Bone marrow (tissue), 2 donors: ENCODE measurements around the gene PIF1.
A peak's percentile ranks its signal among the peaks of the same experiment; 100 is the strongest.

ENCODE experiments used
- DNase-seq, 2 donors: peaks; one replicate each; lab custom pipeline; 2025; lab: John Stamatoyannopoulos, UW

Gene PIF1, protein sequence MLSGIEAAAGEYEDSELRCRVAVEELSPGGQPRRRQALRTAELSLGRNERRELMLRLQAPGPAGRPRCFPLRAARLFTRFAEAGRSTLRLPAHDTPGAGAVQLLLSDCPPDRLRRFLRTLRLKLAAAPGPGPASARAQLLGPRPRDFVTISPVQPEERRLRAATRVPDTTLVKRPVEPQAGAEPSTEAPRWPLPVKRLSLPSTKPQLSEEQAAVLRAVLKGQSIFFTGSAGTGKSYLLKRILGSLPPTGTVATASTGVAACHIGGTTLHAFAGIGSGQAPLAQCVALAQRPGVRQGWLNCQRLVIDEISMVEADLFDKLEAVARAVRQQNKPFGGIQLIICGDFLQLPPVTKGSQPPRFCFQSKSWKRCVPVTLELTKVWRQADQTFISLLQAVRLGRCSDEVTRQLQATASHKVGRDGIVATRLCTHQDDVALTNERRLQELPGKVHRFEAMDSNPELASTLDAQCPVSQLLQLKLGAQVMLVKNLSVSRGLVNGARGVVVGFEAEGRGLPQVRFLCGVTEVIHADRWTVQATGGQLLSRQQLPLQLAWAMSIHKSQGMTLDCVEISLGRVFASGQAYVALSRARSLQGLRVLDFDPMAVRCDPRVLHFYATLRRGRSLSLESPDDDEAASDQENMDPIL

DNA sequence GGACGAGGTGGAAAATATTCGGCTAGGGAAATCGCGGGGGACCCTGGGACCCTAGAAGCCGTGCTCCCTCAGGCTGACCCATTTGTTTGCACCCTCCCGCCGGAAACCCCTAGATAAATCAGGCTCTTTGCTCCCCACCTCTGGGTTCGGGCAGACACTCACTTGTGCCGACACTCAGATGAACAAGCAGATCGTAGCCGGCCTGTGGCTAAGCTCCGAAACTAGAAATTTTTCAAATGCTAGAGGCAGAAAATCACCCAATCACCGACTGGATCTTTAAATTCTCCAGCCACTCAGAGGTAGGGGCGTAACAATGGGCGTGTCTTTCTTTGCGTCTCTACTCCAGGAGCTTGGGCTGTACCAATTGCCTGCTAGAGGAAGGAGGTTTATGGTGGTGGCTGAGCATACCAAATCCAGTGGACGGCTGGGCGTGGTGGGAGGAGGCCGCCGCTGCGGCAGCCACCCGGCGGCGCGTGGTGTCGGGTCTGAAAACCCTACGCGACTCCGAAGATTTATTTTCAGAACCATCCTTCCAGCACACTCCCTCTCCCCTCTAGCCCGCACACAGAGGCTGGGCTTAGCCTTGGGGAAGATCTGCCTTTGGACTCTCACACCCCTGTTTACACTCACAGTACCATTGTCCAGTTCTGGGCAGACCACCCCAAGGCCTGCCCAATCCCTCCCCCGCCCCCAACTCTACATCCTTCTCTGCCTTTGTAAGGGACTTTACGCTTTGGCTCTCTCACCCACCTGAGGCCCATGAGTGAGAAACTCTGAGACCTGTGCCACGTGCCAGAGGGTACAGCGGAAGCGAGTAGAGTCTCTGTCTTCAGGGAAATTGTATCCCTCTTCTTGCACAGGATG is at the start of gene PIF1:
Gene PIF1 (minus strand): TSS at position 217 of the 864 bp plus-strand sequence. CDS start 1,312 bp downstream, outside the sequence.
- peak; percentile 48 to 99 for DNase-seq

DNA sequence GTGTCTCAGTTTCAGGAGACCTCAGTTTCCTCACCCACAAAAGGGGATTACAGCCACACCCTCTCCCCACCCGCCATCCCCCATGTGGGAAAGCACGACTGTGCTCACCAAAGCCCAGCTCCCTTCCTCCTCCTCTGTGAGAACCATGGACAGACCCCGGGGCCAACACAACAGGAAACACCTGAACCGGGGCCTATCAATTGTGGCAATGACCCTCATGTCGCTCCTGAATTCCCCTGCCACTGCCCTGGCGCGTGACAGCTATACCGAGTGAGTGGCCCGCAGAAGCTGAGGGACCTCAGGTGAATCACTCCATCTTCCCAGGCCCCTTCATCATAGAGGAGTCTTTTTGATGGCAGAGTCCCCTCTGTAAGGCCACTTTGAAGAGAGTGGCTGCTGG is 44.9 kb upstream of the PIF1 start:
- DNase-seq = no peak

DNA sequence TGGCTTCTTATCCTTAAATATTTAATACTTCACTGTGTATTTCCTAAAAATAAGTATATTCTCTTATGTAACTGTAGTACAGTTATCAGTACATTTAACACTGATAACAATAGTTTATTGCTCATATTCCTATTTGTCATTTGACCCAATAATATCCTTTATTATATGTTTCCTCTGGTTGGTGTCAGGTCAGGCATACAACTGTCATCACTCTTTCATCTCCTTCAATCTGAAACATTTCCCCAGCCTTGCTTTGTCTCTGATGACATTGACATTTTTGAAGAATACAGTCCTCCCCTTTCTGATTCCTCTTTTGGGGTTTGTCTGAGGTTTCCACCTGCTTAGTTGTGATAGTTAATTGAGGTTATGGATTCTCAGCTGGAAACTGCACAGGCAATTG is 44.1 kb upstream of the PIF1 start:
- no peak for DNase-seq

DNA sequence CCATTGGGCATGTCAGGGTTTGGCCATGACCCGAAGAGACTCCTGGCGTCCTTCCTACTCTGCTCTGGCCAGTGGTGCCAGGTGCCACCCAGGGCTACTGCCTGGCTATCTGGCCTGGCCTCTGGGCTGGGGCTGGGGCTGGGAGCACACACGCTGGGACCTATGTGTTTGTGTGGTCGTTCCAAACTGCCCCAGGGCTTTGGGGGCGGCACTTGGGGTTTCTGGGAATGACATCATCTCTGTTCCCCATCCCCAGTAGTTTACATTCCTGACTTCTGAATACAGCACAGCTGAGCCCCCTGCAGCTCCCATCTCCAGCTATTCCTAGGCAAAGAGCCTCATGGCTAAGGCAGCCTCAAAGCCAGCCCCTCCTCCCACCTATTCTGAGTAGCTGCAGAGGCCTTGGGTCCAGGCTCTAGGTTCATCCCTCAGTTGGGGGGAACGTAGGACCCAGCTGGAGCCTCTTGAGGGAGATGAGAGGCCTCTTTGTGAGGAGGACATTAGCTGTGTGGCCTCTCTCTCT is 40.6 kb upstream of the PIF1 start:
- DNase-seq = no peak

DNA sequence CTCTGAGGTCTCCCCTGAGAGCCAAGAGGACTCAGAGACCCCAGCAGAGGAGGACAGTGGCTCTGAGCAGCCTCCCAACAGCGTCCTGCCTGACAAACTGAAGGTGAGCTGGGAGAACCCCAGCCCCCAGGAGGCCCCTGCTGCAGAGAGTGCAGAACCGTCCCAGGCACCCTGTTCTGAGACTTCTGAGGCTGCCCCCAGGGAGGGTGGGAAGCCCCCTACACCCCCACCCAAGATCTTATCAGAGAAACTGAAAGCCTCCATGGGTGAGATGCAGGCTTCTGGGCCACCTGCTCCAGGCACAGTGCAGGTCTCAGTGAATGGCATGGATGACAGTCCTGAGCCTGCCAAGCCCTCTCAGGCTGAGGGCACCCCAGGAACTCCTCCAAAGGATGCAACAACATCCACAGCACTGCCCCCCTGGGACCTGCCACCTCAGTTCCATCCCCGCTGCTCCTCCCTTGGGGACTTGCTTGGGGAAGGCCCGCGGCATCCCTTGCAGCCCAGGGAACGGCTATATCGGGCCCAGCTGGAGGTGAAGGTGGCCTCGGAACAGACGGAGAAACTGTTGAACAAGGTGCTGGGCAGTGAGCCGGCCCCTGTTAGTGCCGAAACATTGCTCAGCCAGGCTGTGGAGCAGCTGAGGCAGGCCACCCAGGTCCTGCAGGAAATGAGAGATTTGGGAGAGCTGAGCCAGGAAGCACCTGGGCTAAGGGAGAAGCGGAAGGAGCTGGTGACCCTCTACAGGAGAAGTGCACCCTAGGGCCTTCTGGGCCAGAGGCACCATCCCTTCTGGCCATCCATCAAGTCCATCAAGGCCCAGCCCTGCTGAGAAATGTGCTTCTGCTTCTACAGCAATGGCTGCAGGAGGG is 39.9 kb upstream of the PIF1 start:
- DNase-seq = no peak

DNA sequence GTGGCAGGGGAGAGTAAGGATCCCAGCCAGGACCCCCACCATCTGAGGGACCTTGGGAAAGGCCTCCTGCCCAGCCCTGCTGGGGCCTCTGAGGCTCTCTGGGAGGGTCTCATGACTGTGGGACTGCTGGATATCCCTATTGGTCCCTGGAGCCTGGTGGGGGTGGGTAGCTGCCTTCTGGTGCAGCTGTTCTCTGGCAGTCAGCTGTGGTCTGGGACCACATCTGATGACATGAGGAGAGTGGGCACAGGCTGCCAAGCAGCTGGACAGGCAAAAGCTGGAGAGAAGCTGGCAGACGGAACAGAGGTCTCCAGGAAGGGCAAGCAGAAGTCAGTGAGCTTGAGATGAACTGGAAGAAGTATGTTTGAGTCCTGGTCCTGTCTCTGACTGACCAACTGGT is 38.6 kb upstream of the PIF1 start:
- DNase-seq = no peak

DNA sequence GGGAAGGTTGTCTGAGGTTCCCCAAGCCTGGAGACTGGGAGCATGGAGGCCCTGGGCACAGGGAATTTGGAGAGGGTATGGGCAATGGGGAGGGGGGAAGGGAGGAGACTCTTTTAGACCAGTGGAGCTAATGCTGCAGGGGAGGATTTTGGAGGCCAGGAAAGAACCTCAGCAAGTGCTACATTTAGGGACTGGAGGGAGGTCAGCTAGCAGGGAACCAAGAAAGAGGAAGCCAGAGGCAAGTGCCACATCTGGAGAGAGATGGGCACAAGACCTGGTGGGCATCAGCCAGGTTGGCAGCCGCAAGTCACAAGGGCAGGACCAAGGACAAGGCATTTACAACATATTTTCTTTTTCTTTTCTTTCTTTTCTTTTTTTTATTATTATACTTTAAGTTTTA is 37.0 kb upstream of the PIF1 start:
- DNase-seq = no peak

DNA sequence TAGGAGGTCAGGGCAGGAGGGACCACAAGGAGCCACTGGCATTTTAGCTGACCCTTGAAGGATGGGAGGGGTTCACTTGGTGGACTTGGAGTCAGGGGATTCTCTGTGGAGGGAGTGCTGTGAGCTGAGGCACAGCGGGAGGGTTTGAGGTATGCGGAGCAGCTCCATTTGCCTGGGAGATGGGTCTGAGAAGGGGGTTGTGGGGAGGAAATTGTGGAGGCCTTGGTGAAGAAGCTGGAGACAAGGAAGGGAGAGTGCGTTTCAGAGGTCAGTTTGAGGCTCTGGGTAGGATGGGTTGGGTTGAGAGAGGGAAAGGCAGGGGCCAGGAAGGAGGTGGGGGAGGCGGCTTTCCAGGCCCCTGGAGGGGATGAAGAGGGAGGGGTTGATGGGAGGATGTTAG is 36.5 kb upstream of the PIF1 start:
- no peak for DNase-seq

DNA sequence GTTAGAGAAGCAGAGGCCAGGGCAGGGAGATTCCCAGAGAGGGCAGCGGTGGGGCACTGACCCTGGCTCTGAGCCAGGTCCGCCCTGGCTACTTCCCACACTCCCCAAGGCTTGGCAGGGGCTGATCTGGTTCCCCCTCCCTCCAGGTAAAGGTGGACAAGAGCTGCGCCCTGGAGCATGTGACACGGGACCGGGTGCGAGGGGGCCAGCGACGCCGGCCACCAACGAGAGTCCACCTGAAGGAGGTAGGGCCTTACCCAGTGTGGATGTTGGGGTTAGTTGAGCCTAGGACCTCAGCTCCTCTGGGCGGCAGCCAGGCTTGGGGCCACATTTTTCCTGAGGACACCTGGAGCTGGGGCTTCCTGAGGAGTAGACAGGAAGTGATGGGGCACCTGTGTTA is 35.9 kb upstream of the PIF1 start:
- DNase-seq = no peak

DNA sequence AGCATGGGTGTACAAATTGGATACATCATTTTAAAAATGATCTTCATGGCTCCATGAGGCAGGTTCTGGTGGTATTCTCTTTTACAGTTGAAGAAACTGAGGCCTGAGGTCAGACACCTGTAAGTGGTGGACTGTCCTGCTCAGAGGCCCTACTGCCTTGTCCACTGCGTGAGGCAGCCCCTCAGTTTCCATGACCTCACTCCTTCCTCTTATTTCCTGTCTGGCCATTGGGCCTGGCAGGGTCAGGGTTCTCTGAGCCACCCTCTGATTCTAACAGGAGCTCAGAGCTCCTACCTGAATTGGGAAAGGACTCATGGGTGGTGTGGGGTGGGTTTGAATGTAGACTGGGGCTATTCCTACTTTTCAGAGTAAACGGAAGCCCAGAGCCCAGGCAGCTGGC is 33.8 kb upstream of the PIF1 start:
- DNase-seq = no peak

DNA sequence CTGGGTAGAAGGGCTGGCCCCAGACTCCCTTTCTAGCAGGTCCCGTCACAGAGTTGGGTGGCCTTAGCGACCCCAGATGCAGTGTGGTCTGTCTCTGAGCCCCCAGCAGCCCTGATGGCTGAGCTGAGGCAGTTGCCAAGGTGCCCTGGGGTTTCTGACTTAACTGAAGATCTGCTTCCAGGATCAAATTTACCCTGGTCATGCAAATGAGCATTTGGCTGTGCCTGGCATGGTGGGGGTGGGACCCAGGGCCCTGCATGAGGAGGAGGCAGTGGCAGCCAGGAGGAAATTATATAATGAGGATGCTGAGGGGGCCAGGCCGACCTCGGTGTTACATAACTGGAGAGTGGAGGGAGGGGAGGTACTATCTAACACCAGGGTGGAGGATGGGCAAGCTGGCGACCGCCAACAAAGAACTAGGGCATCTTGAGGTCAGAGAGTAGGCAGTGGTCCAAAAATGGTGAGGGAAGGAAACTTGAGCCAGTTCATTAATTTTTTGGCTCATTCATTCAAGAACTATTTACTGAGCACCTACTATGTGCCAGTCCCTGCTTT is 32.7 kb upstream of the PIF1 start:
- DNase-seq = no peak

DNA sequence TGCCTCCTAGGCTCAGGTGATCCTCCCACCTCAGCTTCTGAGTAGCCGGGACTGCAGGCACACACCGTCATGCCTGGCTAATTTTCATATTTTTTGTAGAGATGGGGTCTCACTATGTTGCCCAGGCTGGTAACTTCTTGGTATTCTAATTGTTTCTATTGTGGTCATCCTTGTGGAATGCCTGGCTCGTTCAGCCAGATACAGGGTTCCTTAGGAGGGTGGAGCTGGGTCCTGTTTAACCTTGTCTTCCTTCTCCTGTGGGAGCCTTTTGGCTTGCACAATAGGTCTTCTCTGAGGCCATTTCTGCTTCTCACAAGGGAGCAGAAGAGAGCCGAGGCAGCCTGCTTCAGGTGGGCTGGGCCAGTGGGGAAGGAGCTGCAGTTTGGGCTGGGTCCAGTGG is 32.0 kb upstream of the PIF1 start:
- DNase-seq = no peak

DNA sequence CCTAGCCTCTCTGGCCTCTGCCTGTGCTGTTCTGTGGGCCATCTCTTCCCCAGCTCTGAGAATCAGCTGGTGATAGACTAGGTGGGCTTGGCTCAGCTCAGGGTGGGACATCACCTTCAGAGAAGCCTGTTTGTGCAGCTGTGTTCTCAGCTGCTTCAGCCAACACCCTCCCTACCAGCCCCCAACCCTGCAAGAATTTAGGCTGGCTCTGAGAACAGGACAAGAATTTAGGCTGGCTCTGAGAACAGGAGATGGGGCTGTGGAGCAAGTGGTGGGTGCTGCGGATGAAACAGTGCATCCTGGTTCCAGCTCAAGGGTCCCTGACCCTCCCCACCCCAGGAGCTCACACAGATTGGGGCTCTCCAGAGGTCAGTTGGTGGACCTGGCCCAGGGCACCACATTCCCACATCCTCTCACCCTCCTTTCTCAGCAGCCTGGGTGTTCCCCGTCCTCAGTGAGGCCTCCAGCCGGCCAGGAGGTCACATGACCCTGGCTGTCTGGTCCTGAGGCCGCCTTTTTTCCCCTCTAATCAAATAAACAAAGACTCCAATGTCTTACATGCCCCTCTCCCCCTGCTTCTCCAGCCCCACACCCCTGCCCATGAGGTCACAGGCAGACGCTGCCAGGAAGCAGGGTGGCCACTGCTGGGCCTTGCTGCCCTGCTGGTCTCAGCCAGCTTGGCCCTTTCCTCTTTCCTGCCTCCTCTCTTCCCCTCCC is 31.1 kb upstream of the PIF1 start:
- no peak for DNase-seq

DNA sequence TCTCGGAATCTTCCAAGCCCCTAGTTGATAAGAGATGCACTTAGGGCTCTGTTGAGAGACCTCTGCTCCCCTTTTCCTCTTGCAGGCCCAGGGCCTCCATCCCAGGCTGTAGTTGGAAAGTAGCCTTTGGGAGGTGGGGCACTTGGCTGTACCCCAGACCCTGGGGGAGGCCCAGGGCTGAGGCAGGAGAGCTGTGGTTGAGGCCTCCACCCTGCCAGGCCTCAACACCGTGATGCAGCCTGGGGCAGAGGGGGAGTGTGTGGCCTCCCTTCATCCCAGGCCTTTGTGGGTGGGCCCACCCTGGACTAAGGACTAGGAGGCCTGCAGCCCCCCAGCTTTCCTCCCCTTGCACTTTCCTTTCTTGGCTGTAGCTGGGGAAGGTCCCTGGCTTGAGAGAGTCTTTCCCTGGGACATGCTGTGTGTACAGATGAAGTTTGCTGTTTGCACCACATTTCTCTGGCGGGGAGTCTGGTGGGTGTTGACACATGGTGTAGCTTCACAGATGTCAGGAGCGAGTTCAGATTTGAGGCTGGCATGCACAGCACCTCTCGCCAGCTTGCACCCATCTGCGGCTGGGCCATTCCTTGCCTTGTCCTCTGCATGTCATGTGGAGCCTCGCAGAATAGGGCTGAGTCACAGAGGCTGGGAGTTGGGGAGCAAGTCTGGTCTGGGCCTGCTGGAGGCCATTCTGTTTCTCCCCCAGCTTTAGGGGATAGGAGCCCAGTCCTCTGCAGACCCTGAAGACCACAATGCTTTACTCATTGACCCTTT is 29.9 kb upstream of the PIF1 start:
- no peak for DNase-seq

DNA sequence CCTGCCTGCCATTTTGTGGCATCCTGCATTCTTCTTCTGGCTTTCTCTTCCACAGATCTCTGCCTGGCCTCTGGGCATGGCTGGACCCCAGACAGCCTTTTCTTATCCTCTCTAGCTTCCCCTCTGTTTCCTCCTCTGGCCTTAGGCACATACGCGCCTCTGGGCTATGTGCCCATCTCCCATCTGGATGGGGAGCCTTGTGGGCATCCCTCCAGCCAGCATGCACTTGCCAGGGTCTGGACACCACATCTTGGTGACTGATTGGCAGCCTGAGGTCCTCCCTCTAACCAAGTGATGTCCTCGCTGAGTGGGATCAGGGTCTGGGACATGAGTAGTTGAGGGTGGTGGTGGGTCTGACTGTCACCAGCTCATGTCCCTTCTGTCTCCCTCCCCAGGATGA is 29.1 kb upstream of the PIF1 start:
- DNase-seq = no peak

DNA sequence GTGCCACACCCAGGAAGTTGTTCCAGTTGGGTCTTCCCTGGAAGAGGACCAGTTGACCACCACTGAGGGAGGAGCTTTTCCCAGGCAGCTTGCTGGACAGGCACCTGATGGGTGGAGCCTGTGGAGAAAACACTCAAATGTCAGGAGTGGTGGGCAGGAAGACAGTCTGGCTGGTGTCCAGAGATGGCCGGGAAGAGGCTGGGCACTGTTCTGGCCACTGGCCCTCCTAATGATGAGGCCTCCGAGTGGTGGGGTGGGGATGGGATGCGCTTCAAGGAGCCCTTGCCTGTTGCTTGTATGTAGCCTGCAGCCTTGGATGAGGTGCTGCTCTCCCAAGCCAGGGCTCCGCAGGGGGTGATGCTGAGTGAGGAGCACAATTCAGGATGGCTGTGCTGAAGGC is 28.6 kb upstream of the PIF1 start:
- DNase-seq = no peak

DNA sequence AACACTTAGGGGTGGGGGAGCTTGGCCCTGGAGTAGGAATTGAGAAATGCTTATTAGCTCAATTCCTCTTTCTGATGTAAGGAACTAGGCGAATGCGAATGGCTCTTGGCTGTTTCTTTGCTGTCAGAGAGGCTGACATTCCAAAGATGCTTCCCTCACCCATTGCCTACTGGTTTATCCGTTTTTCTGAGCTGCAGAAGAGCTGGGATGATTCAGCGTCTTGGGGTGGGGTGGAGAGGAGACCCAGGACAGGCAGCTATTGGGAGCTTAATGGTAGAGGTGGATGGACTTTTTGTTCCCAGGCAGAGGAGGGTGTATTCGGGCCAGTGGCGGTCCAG is 26.0 kb upstream of the PIF1 start:
- DNase-seq = no peak

DNA sequence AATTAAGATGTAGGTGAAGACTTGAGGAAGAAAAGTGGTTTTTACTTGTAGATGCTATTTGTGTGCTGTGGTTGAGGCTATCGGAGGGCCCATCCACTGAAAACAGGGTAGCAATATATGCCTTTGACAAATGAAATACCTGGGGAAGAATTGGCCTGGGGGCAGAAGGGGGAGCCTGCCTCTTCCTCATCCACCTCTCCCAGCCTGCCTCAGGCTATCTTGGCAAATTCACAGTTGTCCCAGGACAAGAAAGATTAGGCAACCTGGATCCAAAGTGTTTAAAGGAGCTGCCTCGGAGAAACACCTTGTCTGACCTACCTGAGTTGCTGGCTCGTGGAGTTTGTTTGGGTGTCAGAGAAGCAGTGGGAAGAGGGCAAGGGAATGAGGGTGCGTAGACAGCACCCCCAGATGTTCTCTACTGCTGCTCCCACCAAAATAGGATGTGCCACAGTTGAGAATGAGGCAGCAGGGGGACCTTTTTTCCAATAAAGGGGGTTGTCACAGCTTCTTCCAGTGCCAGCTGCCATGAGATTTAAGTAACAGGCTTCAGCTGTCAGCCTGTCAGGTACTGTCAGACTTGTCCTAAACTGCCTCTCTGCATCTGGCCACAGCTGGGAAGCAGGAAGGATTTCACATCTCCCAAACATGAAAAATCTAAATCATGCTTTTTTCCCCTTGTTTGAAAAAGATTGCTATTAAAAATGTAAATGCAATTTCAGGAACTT is 25.5 kb upstream of the PIF1 start:
- DNase-seq = no peak
